ENCODE results near the gene SNAPC4. TPM values are rescaled to one million over a fixed set of nuclear protein-coding genes. Genes with fewer than 3 reads are reported as not detected.

The SNAPC4 gene
- total and polyA plus RNA-seq, 10 donors: 4.6 to 14.5 (median 10.1) TPM

GRCh38 chr9:136398286-136398685 lies 1.7 kb downstream of the SNAPC4 start:
- intact Hi-C loops (cut with DNase I; ENCODE audit: low total_unique reads): no loop called here

DNA sequence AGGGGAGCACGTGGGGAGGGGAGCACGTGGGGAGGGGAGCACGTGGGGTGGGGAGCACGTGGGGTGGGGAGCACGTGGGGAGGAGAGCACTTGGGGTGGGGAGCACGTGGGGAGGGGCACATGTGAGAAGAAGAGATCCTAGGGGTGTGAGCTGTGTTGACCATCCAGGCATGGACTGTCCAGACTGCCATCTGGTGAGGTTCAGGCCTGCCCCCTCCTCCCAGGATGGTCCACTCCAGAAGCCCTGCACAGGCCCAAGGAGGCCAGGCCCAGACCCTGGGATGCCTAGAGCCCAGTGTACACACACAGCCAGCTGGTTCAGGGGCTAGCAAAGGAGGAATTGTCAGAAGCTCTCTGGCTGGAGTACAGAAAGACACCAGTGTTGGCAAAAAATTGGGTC lies 2.3 kb downstream of the SNAPC4 start:
- no peaks in the 10 kb centered on the region for H3K27me3 ChIP-seq (replicated peaks in 1 of 7)
- H3K4me1 ChIP-seq: peaks cover 16 to 37% (median 25%) of the 10 kb centered on the region in 6 donors
- DNase-seq: no peak
- no peak overlapping the region for H3K27ac ChIP-seq
- H3K4me3 ChIP-seq: no peak overlapping the region
- 62 to 100% (median 84%) methylated on average over 2 to 6 of the region's 6 CpGs for WGBS, 5 donors
- TF ChIP-seq POLR2AphosphoS5 (IDR thresholded peaks at IDR 0.05): no peak
- intact Hi-C loops (cut with DNase I; ENCODE audit: low total_unique reads): no loop called here
- H3K36me3 ChIP-seq: peaks cover 0 to 68% (median 52%) of the 10 kb centered on the region in 6 donors
- H3K9me3 ChIP-seq: no peaks in the 10 kb centered on the region

More at GRCh38 chr9:136398286-136398685, 1.7 kb downstream of the SNAPC4 start:
- Histone ChIP-seq H3K36me3 (peaks cover 0 to 62% (median 46%) of the 10 kb centered on the region in 6 donors), H3K9me3 (no peaks in the 10 kb centered on the region), H3K27ac (no peak overlapping the region), H3K27me3 (replicated peaks in 1 of 7) (no peaks in the 10 kb centered on the region), H3K4me1 (peaks cover 16 to 43% (median 25%) of the 10 kb centered on the region in 6 donors), H3K4me3 (peak overlapping the region in 1 of 8 donors; percentile 100)
- no peak for TF ChIP-seq POLR2AphosphoS5 (IDR thresholded peaks at IDR 0.05)
- no peak for TF ChIP-seq CTCF (IDR thresholded peaks at IDR 0.05 in 8 of 11, conservative IDR thresholded peaks at IDR 0.05 in 3 of 11)
- no peak for TF ChIP-seq POLR2A (IDR thresholded peaks at IDR 0.05)
- WGBS, 5 donors: 94 to 97% (median 95%) methylated on average over 12 of the region's 12 CpGs
- DNase-seq: no peak

- Histone ChIP-seq H3K4me3 (no peak overlapping the region), H3K9me3 (no peaks in the 10 kb centered on the region), H3K27ac (no peak overlapping the region), H3K27me3 (replicated peaks in 1 of 7) (no peaks in the 10 kb centered on the region), H3K36me3 (peaks cover 0 to 71% (median 61%) of the 10 kb centered on the region in 6 donors), H3K4me1 (peaks cover 16 to 35% (median 25%) of the 10 kb centered on the region in 6 donors)
- WGBS, 5 donors: 74 to 88% (median 81%) methylated on average over 4 of the region's 4 CpGs
- DNase-seq: no peak
- no peak for TF ChIP-seq POLR2A (IDR thresholded peaks at IDR 0.05)
- no peak for TF ChIP-seq POLR2AphosphoS5 (IDR thresholded peaks at IDR 0.05)
- no peak for TF ChIP-seq CTCF (IDR thresholded peaks at IDR 0.05 in 8 of 11, conservative IDR thresholded peaks at IDR 0.05 in 3 of 11)
- intact Hi-C loops (cut with DNase I; ENCODE audit: low total_unique reads): no loop called here
These were observed 3.8 kb downstream of the SNAPC4 start for GRCh38 chr9:136396219-136396515.

GRCh38 chr9:136395345-136396218 lies 4.4 kb downstream of the SNAPC4 start:
- DNase-seq: no peak
- Histone ChIP-seq H3K27ac (no peak overlapping the region), H3K36me3 (peaks cover 0 to 77% (median 66%) of the 10 kb centered on the region in 6 donors), H3K27me3 (replicated peaks in 1 of 7) (no peaks in the 10 kb centered on the region), H3K9me3 (no peaks in the 10 kb centered on the region), H3K4me1 (peaks cover 13 to 29% (median 22%) of the 10 kb centered on the region in 6 donors), H3K4me3 (no peak overlapping the region)
- WGBS, 5 donors: 89 to 93% (median 90%) methylated on average over 21 to 26 of the region's 26 CpGs
- no peak for TF ChIP-seq CTCF (IDR thresholded peaks at IDR 0.05 in 8 of 11, conservative IDR thresholded peaks at IDR 0.05 in 3 of 11)
- TF ChIP-seq POLR2AphosphoS5 (IDR thresholded peaks at IDR 0.05): peak in 1 of 3 donors; percentile 22
- intact Hi-C loops (cut with DNase I; ENCODE audit: low total_unique reads): no loop called here
